Colon (tissue), 2 donors: Measurements from ENCODE around the gene FBN3.
"Not testable (repeated sequence)": the region's sequence is repeated elsewhere in the genome, so short reads cannot be mapped to it uniquely, and the experiment has no call there.

ENCODE experiments used
- FAIRE-seq: peaks from 2 replicates; lab custom pipeline; 2012; peaks lifted over from hg19 to GRCh38; lab: Jason Lieb, UNC
- donor health status: control.
- donor health status: control.

Gene FBN3

DNA sequence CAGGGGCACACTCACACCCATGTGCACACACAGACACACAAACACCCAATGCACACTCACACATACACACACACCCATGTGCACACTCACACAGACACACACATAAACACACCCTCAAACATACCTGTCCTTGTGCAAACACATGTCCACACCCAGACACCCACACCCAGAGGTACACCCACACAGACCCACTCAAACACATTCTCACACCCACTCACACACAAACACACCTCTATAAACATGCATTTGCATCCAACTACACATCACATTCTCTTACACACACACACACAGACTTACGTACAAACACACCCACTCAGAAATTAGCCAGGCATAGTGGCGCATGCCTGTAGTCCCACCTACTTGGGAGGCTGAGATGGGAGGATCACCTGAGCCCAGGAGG, 31.4 kb downstream of the FBN3 start:
- FAIRE-seq = no peak

DNA sequence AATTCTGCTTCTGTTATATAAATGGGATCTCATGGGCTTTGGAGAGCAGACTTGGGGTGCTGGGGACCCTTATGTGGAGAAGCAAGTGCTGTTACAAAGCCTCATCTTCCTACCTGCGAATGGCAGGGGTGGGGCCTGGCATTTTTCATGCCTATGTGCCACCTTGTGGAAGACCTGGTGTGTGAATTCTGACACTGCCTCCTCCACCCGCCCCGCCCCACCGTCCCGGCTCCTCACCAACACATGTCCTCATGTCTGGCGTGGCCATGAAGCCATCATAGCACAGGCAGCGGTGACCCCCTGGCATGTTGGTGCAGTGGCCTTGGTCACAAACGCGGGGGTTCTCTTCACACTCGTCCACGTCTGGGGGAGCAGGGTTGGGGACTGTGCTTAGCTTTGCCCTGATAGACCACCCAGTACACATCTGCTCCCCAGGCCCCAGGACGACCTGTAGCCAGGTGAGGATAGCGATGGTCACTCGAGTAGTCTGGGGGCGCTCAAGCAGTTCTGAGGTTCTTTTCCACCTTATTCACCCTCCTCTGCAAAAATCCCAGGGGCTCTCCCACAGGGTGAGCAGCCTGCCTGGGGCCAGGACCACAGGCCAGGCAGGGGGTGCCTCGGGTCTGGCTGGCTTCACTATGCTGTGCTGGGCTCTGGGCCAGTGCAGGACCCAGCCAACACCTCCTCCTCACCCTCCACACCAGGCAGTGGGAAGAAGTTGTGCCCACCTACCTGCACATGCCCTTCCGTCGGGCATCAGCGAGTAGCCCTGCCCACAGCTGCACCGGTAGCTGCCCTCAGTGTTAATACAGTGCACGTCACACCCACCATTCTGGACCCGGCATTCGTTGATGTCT, 32.7 kb downstream of the FBN3 start:
- FAIRE-seq = no peak

DNA sequence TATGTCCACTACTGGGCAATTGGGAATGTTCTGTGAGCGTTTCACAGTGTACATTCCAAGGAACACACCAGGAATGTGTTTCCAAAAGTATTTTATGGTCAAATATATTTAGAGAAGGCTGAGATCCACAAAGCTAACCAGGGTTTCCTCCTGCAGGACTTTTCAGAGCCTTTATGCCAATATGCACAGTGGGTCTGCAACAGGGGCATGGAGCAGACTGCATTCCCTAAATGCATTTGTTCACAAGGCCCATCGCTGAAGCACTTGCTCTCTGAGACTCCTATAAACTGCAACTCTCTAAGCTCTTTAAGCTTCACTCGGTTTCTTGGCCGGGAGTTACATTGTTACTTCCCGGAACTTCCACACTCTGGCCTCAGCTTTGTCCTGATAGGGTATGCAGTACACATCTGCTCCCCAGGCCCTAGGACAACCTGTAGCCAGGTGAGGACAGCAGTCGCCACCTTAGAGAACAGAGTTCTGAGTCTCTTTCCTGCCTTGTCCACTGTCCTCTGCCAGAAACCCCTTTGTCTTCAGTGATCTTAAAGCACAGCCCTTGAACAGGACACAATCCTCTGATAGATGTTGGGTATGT, 33.5 kb downstream of the FBN3 start:
- no peak for FAIRE-seq

DNA sequence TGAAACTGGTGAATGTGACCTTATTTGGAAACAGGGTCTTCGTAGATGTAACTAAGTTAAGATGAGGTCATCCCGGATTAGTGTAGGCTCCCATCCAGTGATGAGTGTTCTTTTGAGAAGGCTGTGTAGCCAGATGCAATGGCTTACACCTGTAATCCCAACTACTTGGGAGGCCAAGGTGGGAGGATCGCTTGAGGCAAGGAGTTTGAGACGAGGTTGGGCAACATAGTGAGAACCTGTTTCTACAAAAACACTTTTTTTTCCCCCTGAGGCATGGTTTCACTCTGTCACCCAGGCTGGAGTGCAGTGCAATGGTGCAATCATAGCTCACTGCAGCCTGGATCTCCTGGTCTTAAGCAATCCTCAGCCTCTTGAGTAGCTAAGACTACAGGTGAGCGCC, 36.4 kb downstream of the FBN3 start:
- FAIRE-seq = no peak

DNA sequence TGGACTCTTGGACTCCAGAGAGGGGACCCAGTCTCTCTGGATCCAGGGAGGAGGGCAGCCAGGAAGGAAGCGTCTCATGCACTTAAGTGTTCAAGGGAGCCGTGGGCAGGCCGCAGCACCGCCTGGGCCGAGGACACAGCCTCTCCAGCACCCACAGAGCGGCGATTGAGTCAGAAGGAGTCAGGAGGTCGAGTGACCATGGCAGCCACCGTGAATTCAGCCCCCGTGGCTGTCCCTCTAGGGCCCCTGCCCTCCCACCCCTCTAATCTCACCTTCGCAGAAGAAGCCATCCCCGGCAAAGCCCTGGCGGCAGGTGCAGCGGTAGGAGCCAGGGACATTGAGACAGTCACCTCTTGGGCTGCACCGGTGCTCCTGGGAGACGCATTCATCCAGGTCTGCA, 38.0 kb downstream of the FBN3 start:
- no peak for FAIRE-seq

DNA sequence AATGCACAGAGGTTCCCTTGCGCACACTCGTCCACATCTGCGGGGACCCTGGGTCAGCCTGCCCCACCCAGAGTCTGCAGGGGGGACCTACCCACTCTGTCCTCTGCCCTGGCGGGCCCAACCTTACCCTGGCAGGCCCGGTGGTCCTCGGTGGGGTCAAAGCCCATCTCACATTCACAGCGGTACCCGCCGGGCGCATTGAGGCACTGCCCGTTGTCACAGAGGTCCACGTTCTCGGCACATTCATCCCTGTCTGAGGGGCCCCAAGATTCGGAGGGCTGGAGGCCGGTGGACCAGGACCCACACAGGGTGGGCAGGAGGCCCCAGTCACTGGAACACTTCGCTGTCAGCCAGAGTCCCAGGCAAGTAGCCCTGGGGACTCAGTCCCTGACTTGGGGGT, 38.5 kb downstream of the FBN3 start:
- FAIRE-seq = no peak

DNA sequence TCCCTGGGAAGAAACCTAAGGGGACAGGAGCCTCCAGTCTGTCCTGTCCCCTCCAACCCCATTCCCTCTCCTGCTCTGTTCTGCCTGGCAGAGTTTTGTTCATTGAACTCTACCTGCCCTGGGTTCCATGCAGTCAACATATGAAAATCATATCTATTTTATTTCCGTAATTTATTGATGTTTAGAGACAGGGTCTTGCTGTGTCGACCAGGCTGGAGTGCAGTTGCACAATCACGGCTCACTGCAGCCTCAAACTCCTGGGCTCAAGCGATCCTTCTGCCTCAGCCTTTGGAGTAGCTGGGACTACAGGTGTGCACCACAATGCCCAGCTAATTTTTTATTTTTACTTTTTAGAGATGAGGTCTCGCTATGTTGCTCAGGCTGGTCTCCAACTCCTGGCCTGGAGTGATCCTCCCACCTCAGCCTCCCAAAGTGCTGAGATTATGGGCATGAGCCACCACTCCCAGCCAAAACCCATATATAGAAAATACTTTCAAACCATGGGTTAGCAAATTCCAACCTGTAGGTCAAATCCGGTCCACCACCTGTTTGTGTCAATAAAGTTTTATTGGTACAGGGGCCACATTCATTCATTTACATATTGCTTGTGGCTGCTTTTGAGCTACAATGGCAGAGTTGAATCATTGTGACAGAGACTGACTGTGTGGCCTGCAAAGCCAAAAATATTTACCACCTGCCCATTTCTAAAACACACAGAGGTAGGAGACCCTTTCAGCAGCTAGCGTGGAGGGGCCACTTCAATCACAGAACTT, 39.3 kb downstream of the FBN3 start:
- FAIRE-seq = no peak

DNA sequence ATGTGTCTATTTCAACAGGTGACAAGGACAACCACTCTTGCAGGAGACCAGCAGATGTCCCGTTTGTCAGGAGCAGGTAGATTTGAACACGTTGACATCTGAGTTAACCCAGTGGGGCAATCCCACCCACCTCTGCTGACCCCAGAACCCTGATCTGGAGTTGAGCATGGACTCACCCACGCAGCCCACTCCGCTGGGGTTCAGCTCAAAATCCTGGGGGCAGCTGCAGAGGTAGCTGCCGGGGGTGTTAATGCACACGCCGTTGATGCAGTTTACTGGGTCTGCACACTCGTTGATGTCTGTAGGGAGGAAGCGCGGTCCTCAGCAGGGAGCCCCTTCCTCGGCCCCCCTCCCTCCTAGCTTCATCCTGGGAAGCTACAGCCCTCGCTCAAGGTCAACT, 39.9 kb downstream of the FBN3 start:
- FAIRE-seq = no peak

DNA sequence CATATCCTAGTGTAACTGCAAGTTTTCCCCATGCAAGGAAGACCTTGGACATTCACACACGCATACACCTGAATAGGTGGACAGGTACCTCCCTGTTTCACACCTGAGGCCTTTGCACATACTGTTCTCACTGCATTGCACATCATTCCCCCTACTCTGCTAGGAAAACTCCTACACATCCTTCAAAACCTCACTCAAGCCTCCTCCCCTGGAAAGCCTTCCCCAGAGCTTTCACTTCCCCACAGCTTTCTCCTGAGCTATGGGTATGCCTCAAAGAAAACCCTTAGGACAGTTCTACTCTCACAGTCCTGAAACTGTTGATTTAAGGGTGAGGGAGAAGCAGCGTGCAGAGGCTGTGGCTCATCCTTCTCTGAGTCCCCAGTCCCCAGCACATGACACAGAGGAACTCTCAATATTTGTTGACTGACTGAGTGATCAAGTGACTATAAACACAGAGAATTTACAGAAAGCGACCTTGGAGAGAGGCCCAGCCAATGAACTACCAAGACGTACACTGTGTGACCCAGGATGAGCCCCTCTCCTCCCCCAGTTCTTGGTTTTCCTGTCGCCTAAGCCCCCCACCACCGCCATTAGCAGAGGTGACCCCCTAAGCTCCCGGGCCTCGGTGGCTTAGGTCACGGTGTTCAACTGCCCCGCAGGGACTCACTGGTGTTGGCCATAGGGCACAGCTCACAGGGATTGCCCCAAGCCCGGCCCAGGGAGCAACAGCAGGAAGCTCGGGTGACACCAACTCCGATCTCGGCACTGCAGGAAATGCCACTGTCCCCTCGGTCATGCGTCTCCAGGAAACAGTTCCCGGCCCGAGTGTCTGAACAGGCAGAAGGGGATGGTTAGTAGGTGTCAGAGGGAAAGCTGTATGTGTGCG, 40.6 kb downstream of the FBN3 start:
- FAIRE-seq = no peak

DNA sequence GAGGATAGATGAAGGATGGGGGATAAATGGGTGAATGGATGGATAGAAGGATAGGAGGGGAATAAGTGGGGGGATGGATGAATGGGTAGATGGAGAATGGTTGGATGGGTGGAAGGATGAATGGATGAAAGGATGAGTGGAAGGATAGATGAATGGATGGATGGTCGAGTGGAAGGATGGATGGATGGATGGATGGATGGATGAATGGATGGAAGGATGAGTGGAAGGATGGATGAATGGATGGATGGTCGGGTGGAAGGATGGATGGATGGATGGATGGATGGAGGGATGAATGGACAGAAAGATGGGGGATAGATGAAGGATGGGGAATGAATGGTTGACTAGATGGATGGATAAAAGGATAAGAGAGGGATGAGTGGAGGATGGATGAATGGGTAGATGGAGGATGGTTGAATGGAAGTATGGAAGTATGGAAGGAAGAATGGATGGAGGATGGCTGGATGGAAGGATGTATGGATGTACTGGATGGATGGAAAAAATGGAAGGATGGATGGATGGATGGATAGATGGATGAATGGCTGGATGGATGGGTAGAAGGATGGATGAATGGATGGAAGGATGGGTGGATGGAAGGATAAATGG, 42.0 kb downstream of the FBN3 start:
- FAIRE-seq = no peak

DNA sequence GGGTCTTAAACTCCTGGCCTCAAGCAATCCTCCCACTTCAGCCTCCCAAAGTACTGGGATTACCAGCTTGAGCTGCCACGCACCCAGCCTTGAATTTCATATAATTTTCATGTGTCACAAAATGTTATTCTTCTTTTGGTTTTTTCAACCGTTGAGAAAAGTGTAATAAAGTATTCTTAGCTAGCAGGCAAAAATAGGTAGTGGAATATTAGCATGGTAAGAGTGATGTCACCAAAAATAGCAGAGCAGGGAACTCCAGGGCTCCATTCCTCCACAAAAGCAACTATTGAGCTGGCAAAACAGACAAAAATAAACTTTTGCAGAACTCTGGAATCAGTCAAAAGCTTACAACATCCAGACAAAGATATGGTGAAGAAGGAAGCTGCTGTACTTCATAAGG, 43.9 kb downstream of the FBN3 start:
- no peak for FAIRE-seq

DNA sequence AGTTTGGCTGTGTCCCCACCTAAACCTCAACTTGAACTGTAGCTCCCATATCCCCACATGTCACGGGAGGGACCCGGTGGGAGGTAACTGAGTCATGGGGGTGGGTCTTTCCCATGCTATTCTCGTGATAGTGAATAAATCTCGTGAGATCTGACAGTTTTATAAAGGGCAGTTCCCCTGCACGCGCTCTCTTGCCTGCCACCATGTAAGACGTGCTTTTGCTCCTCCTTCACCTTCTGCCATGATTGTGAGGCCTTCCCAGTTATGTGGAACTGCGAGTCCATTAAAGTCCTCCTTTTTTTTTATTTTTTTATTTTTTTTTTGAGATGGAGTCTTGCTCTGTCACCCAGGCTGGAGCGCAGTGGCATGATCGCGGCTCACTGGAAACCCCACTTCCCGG, 47.5 kb downstream of the FBN3 start:
- FAIRE-seq = not testable (repeated sequence)

DNA sequence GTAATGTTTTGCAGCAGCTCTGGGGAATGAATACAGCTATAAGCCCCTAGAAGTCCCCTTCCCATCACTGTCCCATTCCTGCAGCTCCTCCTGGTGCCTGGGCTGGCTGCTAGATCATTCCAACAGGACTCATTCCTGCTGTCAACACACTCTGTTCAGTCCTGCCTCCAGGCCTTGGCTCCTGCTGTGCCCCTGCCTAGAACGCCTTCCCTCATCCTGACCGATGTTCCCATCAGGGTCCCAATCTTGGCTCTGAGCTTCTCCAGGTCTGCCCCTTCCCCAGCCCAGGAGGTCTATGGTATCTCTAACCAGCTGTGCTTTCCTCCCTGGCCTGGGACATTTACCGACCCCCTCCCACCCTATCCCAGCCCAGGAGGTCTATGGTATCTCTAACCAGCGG, 48.1 kb downstream of the FBN3 start:
- FAIRE-seq = no peak

DNA sequence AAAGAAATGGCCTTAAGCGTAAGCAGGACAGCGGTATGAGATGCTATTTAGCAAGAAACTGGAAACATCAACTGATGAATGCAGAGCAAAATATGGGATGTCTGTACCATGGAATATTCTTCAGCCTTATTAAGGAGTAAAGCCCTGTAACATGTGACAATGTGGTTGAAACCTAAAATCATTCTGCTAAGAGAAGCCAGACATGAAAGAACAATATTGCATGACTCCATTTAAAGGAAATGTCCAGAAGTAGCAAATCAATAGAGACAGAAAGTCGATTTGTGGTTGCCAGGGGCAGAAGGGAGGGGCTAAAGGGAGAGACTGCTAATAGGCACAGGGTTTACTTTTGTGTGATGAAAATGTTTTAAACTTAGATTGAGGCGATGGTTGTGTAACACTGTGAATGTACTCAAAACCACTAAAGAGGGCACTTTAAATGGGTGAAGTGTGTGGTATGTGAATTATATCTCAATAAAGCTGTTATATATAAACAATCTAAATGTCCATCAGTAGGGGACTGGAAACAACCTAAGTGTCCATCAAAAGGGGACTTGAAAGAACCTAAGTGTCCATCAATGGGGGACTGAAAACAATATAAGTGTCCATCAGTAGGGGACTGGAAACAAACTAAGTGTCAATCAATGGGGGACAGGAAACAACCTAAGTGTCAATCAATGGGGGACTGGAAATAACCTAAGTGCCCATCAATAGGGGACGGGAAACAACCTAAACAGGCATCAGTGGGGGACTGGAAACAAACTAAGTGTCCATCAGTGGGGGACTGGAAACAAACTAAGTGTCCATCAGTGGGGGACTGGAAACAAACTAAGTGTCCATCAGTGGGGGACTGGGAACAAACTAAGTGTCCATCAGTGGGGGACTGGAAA, 51.5 kb downstream of the FBN3 start:
- no peak for FAIRE-seq

DNA sequence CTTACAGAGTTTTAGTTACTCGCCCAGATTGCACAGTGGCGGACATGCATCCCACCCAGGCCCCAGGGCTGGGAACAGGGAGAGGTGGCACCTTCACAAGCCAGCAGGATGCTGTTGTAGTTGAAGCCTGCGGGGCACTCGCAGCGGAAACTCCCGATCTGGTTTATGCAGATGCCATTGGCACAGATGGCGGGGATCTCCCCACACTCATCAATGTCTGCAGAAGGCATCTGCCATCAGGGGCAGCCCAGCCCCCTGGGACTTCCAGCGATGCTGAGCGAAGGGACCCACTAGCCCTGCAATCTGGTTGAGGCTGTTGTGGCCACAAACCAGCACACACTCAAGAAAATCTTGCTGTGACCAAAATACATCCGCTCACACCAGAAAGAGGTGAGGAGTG, 52.2 kb downstream of the FBN3 start:
- no peak for FAIRE-seq

DNA sequence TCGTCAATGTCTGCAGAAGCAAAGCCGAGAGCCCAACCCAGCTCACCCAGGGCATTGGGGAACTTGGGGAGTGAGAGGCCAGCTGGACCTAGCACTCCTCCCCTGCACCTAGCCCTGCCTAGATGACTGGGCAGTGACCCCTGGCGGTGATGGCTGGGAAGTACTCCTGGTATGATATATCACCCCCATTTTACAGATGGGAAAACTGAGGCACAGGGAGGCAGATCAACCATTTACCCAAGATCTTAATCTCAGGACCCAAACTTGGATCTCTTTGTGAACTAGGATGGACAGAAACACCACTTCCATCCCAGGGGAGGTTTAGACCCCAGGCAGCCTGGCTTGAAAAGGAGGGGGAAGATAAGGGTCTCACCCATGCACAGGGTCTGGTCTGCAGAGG, 53.3 kb downstream of the FBN3 start:
- FAIRE-seq = no peak

DNA sequence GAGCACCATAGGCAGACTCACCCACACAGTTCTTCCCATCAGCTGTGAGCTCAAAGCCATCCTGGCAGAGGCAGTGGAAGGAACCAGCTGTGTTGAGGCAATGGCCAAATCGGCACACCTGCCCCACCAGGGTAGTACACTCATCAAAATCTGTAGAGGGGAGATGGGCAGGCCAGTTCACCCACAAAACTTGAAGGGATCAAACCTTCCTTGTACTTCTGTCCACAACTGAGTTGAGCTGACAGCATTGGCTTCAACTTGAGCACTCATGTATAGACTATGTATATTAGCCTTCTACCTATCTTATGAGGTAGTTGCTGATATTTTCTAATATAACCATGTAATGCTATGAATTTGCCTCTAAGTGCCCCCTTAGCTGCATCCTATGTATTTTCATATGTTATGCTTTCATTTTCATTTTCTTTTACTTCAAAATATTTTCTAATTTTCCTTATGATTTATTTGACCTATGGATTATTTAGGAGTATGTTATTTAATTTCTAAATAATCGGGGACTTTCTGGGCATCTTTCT, 54.0 kb downstream of the FBN3 start:
- no peak for FAIRE-seq

DNA sequence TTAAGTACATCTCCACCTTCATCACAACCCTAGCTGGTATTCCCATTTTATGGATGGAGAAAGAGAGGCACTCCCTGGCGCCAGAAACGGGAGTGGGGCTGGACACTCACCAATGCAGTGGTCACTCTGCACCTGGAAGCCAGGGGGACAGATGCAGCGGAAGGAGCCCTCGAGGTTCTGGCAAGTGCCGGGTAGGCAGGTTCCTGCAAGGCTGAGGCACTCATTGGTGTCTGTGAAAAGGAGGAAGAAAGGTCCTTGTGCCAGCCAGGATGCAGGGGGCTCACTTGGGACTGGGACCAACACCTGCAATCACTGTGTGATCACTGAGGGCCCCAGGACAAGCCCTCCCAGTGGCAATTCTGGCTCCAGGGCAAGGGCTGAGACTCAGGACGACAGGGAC, 55.1 kb downstream of the FBN3 start:
- FAIRE-seq = no peak

DNA sequence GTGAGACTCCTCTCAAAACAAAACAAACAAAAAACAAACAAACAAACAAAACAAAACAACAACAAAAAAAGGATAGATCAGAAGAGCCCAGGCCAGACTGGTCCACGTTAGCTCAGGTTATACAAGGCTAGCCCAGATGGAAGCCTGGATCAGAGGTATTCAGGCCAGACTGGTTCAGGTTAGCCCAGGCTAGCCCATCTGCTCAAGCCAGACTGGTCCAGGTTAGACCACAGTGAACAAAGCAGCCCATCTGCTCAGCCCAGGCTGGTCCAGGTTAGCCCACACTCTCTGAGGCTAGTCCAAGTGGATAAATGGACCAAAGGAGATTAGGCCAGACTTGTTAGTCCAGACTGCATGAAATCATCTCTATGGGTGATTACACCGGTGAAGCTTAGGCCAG, 55.7 kb downstream of the FBN3 start:
- FAIRE-seq = no peak

DNA sequence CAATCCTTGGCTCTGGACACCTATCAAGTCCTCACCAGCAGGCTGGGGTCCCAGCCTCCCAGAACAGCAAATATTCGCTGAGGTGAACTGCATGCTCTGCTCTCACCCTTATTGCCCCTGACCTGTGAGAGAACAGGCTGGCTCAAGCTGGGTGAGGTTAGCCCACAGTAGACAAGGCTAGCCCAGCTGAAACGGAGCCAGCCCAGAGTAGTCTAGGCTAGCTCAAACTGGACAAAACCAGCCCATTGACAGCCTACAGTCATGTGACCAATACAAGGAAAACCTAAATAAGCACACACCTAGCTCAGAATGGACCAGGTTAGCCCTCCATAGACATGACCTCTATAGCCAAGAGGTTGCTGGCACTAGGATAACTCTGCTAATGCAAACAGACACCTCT, 58.4 kb downstream of the FBN3 start:
- no peak for FAIRE-seq
